ENCODE results near the gene KAZN. TPM values are rescaled to one million over a fixed set of nuclear protein-coding genes. Genes with fewer than 3 reads are reported as not detected.

Gene KAZN
- total and polyA plus RNA-seq, 2 of the 8 experiments (the other 6 are each of a cell fraction or from before 2014, with no cell fraction given) = 3.7 to 11.8 TPM

DNA sequence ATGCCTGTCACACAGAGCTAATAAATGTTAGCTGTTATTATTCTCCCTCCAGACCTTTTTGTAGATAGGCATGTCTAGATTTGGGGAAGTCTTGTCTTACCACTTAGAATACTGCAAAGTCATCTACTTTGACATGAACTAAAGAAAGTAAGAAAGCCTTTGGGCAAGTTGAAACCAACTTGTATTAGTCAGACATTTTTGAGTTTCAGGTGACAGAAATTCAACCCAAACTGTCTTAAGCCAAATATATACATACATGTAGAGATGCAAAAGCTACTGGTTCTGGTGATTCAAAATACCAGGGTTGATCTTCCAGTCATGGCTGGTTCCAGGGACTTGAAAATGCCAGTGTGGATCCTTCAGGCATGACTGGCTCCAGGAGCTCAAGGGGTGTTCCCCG is 278.3 kb downstream of the KAZN start:
- no peaks in the 10 kb centered on the region for H3K9me3 ChIP-seq (ENCODE audit: insufficient read depth in 2 of 2, low read depth in 1 of 2, low read length in 1 of 2)
- no peak overlapping the region for H2AK5ac ChIP-seq (ENCODE audit: low read depth, low read length)
- no peak overlapping the region for H2BK12ac ChIP-seq (ENCODE audit: low read depth, low read length)
- no peak overlapping the region for H3K27ac ChIP-seq (ENCODE audit: low read depth, low read length)
- DNase-seq (ENCODE audit: low read depth in 1 of 2, low spot score in 2 of 2) (no peak), FAIRE-seq (no peak)
- CTCF ChIA-PET (ENCODE audit: partially characterized antibody) = interaction anchor here (0.8 to 1.0 kb wide), 2 partner anchors 10 to 97 kb away, joined by 4 to 6 read pairs; no protein-coding TSS in a partner anchor
- no peak overlapping the region for H3K23ac ChIP-seq (ENCODE audit: insufficient read length)
- peaks cover 0 to 10% (median 6%) of the 10 kb centered on the region in 4 experiments; a peak in 6 of 7 replicates for H3K4me1 ChIP-seq (replicated peaks in 1 of 4; ENCODE audit: control insufficient read depth in 3 of 4, insufficient read depth in 4 of 4, low read length in 3 of 4)
- no peak overlapping the region for H3K18ac ChIP-seq (ENCODE audit: extremely low read depth, low read length)
- peaks cover 0 to 1% of the 10 kb centered on the region in 2 experiments for H4K20me1 ChIP-seq (replicated peaks in 1 of 2; ENCODE audit: control insufficient read depth in 1 of 2, insufficient read depth in 2 of 2, low read length in 2 of 2)
- H3K36me3 ChIP-seq (ENCODE audit: control insufficient read depth in 2 of 4, insufficient read depth in 4 of 4, low read length in 3 of 4) = no peaks in the 10 kb centered on the region
- H3K9ac ChIP-seq (replicated peaks in 1 of 4; ENCODE audit: extremely low read depth in 1 of 4, low read depth in 3 of 4, low read length in 3 of 4) = no peak overlapping the region
- H4K8ac ChIP-seq (ENCODE audit: extremely low read depth, insufficient read depth, low read length) = no peak overlapping the region
- H3K14ac ChIP-seq (ENCODE audit: insufficient read length) = no peak overlapping the region
- H3K56ac ChIP-seq (replicated peaks; ENCODE audit: insufficient read length, low read depth, low read length) = no peak overlapping the region
- WGBS, 2 experiments (ENCODE audit: extremely low coverage in 1 of 2, insufficient coverage in 1 of 2, insufficient read length in 1 of 2, insufficient replicate concordance in 2 of 2, low coverage in 1 of 2, low lambda C conversion rate in 2 of 2, missing lambda C conversion rate in 1 of 2) = 64% methylated on average over 1 of the region's 1 CpG; no CpG with 5 or more reads in 1 of the 2 experiments
- peaks cover 8% of the 10 kb centered on the region; the same call in 1 of the 2 replicates for H3K23me2 ChIP-seq (ENCODE audit: low read depth, low read length)
- H4K5ac ChIP-seq (ENCODE audit: insufficient read length, low read depth, low read length) = no peak overlapping the region
- H3K27me3 ChIP-seq (replicated peaks in 1 of 4; ENCODE audit: control insufficient read depth in 3 of 4, extremely low read depth in 1 of 4, insufficient read depth in 3 of 4, low read length in 3 of 4) = no peaks in the 10 kb centered on the region
- H2BK120ac ChIP-seq (replicated peaks; ENCODE audit: low read depth, low read length) = no peak overlapping the region
- no peaks in the 10 kb centered on the region for H3K79me1 ChIP-seq (ENCODE audit: low read depth, low read length)
- no peak overlapping the region for H2BK15ac ChIP-seq (ENCODE audit: low read length)
- no peak overlapping the region for H2BK5ac ChIP-seq (ENCODE audit: low read depth, low read length)
- TF ChIP-seq CEBPB (IDR thresholded peaks at IDR 0.05; ENCODE audit: low read depth, low read length) = no peak
- TF ChIP-seq RBBP5 (IDR thresholded peaks at IDR 0.05; ENCODE audit: borderline replicate concordance, low read depth, low read length) = no peak
- TF ChIP-seq SP2 (IDR thresholded peaks at IDR 0.05; ENCODE audit: low read length) = no peak
- H3K4me3 ChIP-seq (ENCODE audit: extremely low read depth in 1 of 4, insufficient read depth in 2 of 4, low read depth in 3 of 4, low read length in 4 of 4) = no peak overlapping the region
- POLR2A ChIA-PET (ENCODE audit: partially characterized antibody) = no interaction called here
- H4K91ac ChIP-seq (replicated peaks; ENCODE audit: insufficient read length, low read length) = no peak overlapping the region
- H3K4me2 ChIP-seq (ENCODE audit: insufficient read depth in 1 of 2, low read depth in 2 of 2, low read length in 2 of 2) = no peak overlapping the region
- H3K4ac ChIP-seq (replicated peaks; ENCODE audit: insufficient read length, low read depth, low read length) = no peak overlapping the region
- H2AFZ ChIP-seq (ENCODE audit: low read length) = no peak overlapping the region
- H2BK20ac ChIP-seq (ENCODE audit: low read length) = no peak overlapping the region
- H3K79me2 ChIP-seq (ENCODE audit: control insufficient read depth in 1 of 2, insufficient read depth in 2 of 2, low read length in 2 of 2) = no peaks in the 10 kb centered on the region
